ENCODE results near the gene AMOT. TPM values are rescaled to one million over a fixed set of nuclear protein-coding genes. Genes with fewer than 3 reads are reported as not detected.

Gene AMOT
- 6.1 and 15.1 TPM in 2 replicates for total RNA-seq

- H3K4me3 ChIP-seq (ENCODE audit: low read depth, low read length) = peak within 1 kb of the TSS; percentile 64
- peak; percentile 38 for DNase-seq (ENCODE audit: low read depth)
- TF ChIP-seq CTCF (IDR thresholded peaks at IDR 0.05; ENCODE audit: insufficient read depth, low read depth, low read length) = no peak
These were observed at the start of gene AMOT for GRCh38 chrX:112840382-112841113. AMOT (minus strand) TSS chrX:112840831; CDS start chrX:112823126, 17,705 bp downstream.

GRCh38 chrX:112889400-112889799 lies 48.8 kb upstream of the AMOT start:
- DNase-seq (ENCODE audit: low read depth) = no peak
- TF ChIP-seq CTCF (IDR thresholded peaks at IDR 0.05; ENCODE audit: insufficient read depth, low read depth, low read length) = no peak
- no peak overlapping the region for H3K4me3 ChIP-seq (ENCODE audit: low read depth, low read length)

- no peak for TF ChIP-seq CTCF (IDR thresholded peaks at IDR 0.05; ENCODE audit: insufficient read depth, low read depth, low read length)
- no peak for DNase-seq (ENCODE audit: low read depth)
- H3K4me3 ChIP-seq (ENCODE audit: low read depth, low read length) = no peak overlapping the region
These were observed 48.3 kb upstream of the AMOT start for GRCh38 chrX:112888916-112889315.

GRCh38 chrX:112877771-112878173 lies 37.1 kb upstream of the AMOT start:
- no peak for DNase-seq (ENCODE audit: low read depth)
- H3K4me3 ChIP-seq (ENCODE audit: low read depth, low read length) = no peak overlapping the region
- TF ChIP-seq CTCF (IDR thresholded peaks at IDR 0.05; ENCODE audit: insufficient read depth, low read depth, low read length) = no peak

- H3K4me3 ChIP-seq (ENCODE audit: low read depth, low read length) = no peak overlapping the region
- no peak for TF ChIP-seq CTCF (IDR thresholded peaks at IDR 0.05; ENCODE audit: insufficient read depth, low read depth, low read length)
- DNase-seq (ENCODE audit: low read depth) = no peak
These were observed 34.0 kb upstream of the AMOT start for GRCh38 chrX:112874614-112875013.

GRCh38 chrX:112874175-112874574 lies 33.5 kb upstream of the AMOT start:
- H3K4me3 ChIP-seq (ENCODE audit: low read depth, low read length) = no peak overlapping the region
- no peak for DNase-seq (ENCODE audit: low read depth)
- no peak for TF ChIP-seq CTCF (IDR thresholded peaks at IDR 0.05; ENCODE audit: insufficient read depth, low read depth, low read length)

GRCh38 chrX:112868586-112868985 lies 28.0 kb upstream of the AMOT start:
- H3K4me3 ChIP-seq (ENCODE audit: low read depth, low read length) = no peak overlapping the region
- DNase-seq (ENCODE audit: low read depth) = no peak
- no peak for TF ChIP-seq CTCF (IDR thresholded peaks at IDR 0.05; ENCODE audit: insufficient read depth, low read depth, low read length)

Data from fibroblast of villous mesenchyme (primary cell).